ENCODE results near the gene APRT.

DNA sequence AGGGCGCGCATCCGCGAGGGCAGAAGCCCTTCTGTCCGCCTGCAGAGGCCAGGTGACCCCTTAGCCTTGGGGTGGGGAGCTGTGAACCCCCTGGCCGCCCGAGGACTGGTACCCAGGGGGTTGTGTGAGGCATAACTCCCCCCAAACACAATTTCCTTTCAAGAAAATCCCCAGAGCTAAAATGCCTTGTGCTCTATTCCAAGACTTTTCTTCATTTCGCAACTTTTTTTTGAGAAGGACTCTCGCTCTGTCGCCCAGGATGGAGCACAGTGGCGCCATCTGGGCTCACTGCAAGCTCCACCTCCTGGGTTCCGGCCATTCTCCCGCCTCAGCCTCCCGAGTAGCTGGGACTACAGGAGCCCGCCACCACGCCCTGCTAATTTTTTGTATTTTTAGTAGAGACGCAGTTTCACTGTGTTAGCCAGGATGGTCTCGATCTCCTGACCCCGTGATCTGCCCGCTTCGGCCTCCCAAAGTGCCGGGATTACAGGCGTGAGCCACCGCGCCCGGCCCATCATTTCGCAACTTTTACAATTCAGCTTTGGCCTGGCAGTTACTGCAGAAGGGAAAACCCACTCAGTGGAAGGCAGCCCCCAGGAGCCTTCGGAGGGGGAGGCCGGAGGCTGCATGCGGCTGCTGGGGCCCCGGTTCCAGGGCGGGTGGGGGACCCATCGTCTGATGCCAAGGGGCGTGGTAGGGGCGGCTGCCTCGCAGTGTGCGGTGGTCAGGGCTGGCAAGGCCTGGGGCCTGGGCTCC, 963 bp upstream of the APRT start:
- TF ChIP-seq, protein P1, sequence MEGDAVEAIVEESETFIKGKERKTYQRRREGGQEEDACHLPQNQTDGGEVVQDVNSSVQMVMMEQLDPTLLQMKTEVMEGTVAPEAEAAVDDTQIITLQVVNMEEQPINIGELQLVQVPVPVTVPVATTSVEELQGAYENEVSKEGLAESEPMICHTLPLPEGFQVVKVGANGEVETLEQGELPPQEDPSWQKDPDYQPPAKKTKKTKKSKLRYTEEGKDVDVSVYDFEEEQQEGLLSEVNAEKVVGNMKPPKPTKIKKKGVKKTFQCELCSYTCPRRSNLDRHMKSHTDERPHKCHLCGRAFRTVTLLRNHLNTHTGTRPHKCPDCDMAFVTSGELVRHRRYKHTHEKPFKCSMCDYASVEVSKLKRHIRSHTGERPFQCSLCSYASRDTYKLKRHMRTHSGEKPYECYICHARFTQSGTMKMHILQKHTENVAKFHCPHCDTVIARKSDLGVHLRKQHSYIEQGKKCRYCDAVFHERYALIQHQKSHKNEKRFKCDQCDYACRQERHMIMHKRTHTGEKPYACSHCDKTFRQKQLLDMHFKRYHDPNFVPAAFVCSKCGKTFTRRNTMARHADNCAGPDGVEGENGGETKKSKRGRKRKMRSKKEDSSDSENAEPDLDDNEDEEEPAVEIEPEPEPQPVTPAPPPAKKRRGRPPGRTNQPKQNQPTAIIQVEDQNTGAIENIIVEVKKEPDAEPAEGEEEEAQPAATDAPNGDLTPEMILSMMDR (IDR thresholded peaks at IDR 0.05): no peak
- TF ChIP-seq EZH2 (IDR thresholded peaks at IDR 0.05) (no peak), EZH2phosphoT487 (IDR thresholded peaks at IDR 0.05) (no peak)

Data from neural progenitor cell (in vitro differentiated cells).